SHP77 (cell line): Measurements from ENCODE around the gene SPAST.
"Not testable (repeated sequence)": the region's sequence is repeated elsewhere in the genome, so short reads cannot be mapped to it uniquely, and the experiment has no call there.

Source experiments
- DNase-seq, 2 experiments: peaks; one replicate each; lab custom pipeline; 2025; lab: John Stamatoyannopoulos, UW

The SPAST gene

GRCh38 chr2:32124660-32125059 lies 61.3 kb downstream of the SPAST start:
- DNase-seq, result no peak

GRCh38 chr2:32128636-32129035 lies 65.3 kb downstream of the SPAST start:
- no peak for DNase-seq

GRCh38 chr2:32129086-32129485 lies 65.7 kb downstream of the SPAST start:
- no peak for DNase-seq

GRCh38 chr2:32135409-32135808 lies 72.1 kb downstream of the SPAST start:
- DNase-seq, result no peak

- no peak for DNase-seq
Measured at GRCh38 chr2:32136097-32136496, 72.7 kb downstream of the SPAST start.

- not testable (repeated sequence) for DNase-seq
Measured at GRCh38 chr2:32151544-32151943, 88.2 kb downstream of the SPAST start.

GRCh38 chr2:32159678-32160077 lies 96.3 kb downstream of the SPAST start:
- DNase-seq, result no peak

- no peak for DNase-seq
Measured at GRCh38 chr2:32161296-32161695, 97.9 kb downstream of the SPAST start.

GRCh38 chr2:32164254-32164653 lies 100.9 kb downstream of the SPAST start:
- DNase-seq, result not testable (repeated sequence)

- DNase-seq, result peak; percentile 11 to 18
Measured at GRCh38 chr2:32165027-32165347, 101.6 kb downstream of the SPAST start.

GRCh38 chr2:32166115-32166574 lies 102.8 kb downstream of the SPAST start:
- no peak for DNase-seq

GRCh38 chr2:32168513-32168912 lies 105.2 kb downstream of the SPAST start:
- DNase-seq, result no peak

GRCh38 chr2:32172870-32173269 lies 109.5 kb downstream of the SPAST start:
- DNase-seq, result no peak

GRCh38 chr2:32182667-32183066 lies 119.3 kb downstream of the SPAST start:
- DNase-seq, result no peak

GRCh38 chr2:32189011-32189410 lies 125.7 kb downstream of the SPAST start:
- no peak for DNase-seq

- no peak for DNase-seq
Measured at GRCh38 chr2:32192418-32192817, 129.1 kb downstream of the SPAST start.

GRCh38 chr2:32200814-32201213 lies 137.5 kb downstream of the SPAST start:
- no peak for DNase-seq

- not testable (repeated sequence) for DNase-seq
Measured at GRCh38 chr2:32203428-32203827, 140.1 kb downstream of the SPAST start.
